ENCODE data around the gene RITA1.

- no peak for TF ChIP-seq POLR2AphosphoS2 (IDR thresholded peaks at IDR 0.05; ENCODE audit: low read depth, low read length)
- no peak for TF ChIP-seq CTCF (IDR thresholded peaks at IDR 0.05 in 2 of 3, conservative IDR thresholded peaks at IDR 0.05 in 1 of 3; ENCODE audit: control insufficient read depth in 2 of 3, extremely low read depth in 1 of 3, insufficient read depth in 1 of 3, low read depth in 3 of 3, low read length in 3 of 3)
- peak in 1 of 2 experiments; percentile 11; a peak in 1 of 4 replicates for TF ChIP-seq BHLHE40 (IDR thresholded peaks at IDR 0.05; ENCODE audit: borderline replicate concordance in 1 of 2, low read depth in 2 of 2, low read length in 1 of 2)
- no peak for TF ChIP-seq HDAC6 (IDR thresholded peaks at IDR 0.05; ENCODE audit: unreplicated experiment)
- no peak for TF ChIP-seq NR2C2 (IDR thresholded peaks at IDR 0.05; ENCODE audit: borderline replicate concordance, control insufficient read depth, insufficient read length, low read depth)
- no peak for TF ChIP-seq EP300 (IDR thresholded peaks at IDR 0.05; ENCODE audit: borderline replicate concordance in 1 of 2, control insufficient read depth in 1 of 2, low read depth in 2 of 2, low read length in 2 of 2)
- TF ChIP-seq POLR2AphosphoS5 (IDR thresholded peaks at IDR 0.05; ENCODE audit: low read length), result no peak
- no peak for TF ChIP-seq CHD1 (IDR thresholded peaks at IDR 0.05; ENCODE audit: low read depth, low read length)
- no peak for TF ChIP-seq REST (IDR thresholded peaks at IDR 0.05; ENCODE audit: low read depth, low read length)
- TF ChIP-seq RCOR1 (conservative IDR thresholded peaks at IDR 0.05; ENCODE audit: low read depth, low read length), result no peak
- no peak for TF ChIP-seq HDGF (IDR thresholded peaks at IDR 0.05)
- no peak for TF ChIP-seq ZBTB11 (CRISPR knock-in tag; IDR thresholded peaks at IDR 0.05)
- no peak for TF ChIP-seq SP1 (IDR thresholded peaks at IDR 0.05; ENCODE audit: low read depth, low read length)
- no peak for TF ChIP-seq CHD2 (IDR thresholded peaks at IDR 0.05; ENCODE audit: borderline replicate concordance, low read depth, low read length)
These were observed 18.6 kb downstream of the RITA1 start for GRCh38 chr12:113203852-113204760.
